Gastroesophageal sphincter (tissue), 4 donors: Measurements from ENCODE around the gene ADAMTS3. TPM values are rescaled to one million over a fixed set of nuclear protein-coding genes. Genes with fewer than 3 reads are reported as not detected.
"Not testable (repeated sequence)": the region's sequence is repeated elsewhere in the genome, so short reads cannot be mapped to it uniquely, and the experiment has no call there.

Experiments used
- ATAC-seq: fragments of 150-250 bp; one replicate; pipeline ENCODE4 v1.9.1; 2016; ENCODE audit warnings: mild to moderate bottlenecking, moderate library complexity
- H3K27ac ChIP-seq, 4 donors: fragments of 200-600 bp; sonication (generic) in 3 of 4; 1 replicate in 3 of 4; 2 replicates in 1 of 4; pipeline ENCODE4 v1.5.1; 2016 to 2019
- H3K27me3 ChIP-seq: fragments of 200-600 bp; sonication (generic); one replicate; pipeline ENCODE4 v1.5.1; 2019
- H3K36me3 ChIP-seq, 2 donors: fragments of 200-600 bp; sonication (generic); one replicate each; pipeline ENCODE4 v1.5.1; 2019; ENCODE audit warnings: control low read depth in 1 of 2
- H3K4me1 ChIP-seq, 3 donors: fragments of 200-600 bp; sonication (generic); 1 replicate in 2 of 3; 2 replicates in 1 of 3; pipeline ENCODE4 v1.5.1; 2016 to 2019; ENCODE audit warnings: control low read depth in 2 of 3
- H3K4me3 ChIP-seq, 2 donors: fragments of 200-600 bp; sonication (generic); one replicate each; pipeline ENCODE4 v1.5.1; 2019; ENCODE audit warnings: mild to moderate bottlenecking in 1 of 2, moderate library complexity in 1 of 2
- H3K9me3 ChIP-seq, 3 donors: fragments of 200-600 bp; sonication (generic); one replicate each; pipeline ENCODE4 v1.5.1; 2017 to 2019; ENCODE audit warnings: control low read depth in 2 of 3
- EP300 ChIP-seq: sonication (generic); formaldehyde crosslinking; IDR thresholded peaks from one replicate; pipeline ENCODE4 v1.6.1; 2017; ENCODE audit warnings: antibody characterized with exemption, mild to moderate bottlenecking
- POLR2A ChIP-seq, 2 donors: fragments of 450-650 bp; IDR thresholded peaks; one replicate each; pipeline ENCODE4 v1.6.1; 2017; ENCODE audit warnings: antibody characterized with exemption in 2 of 2, mild to moderate bottlenecking in 2 of 2, moderate library complexity in 1 of 2
- POLR2AphosphoS5 ChIP-seq: sonication (generic); formaldehyde crosslinking; IDR thresholded peaks from one replicate; pipeline ENCODE4 v1.6.1; 2017; ENCODE audit warnings: antibody characterized with exemption
- WGBS, 2 donors: methylation state at CpG; one replicate each; pipeline ENCODE4 v1.1.5; 2018; ENCODE audit warnings: low coverage in 1 of 2; 5-methylcytosine and 5-hydroxymethylcytosine counted together
- total RNA-seq, 4 donors: library from RNA; depleted of rRNA; stranded (reverse); fragments of >200 nt; gene quantifications; one replicate each; pipeline ENCODE4 v1.1.0, GENCODE V29; 2016
- TF ChIP-seq, protein P1 (sequence below), 4 experiments: fragments of 200-600 bp in 2 of 4; fragments of 450-650 bp in 2 of 4; sonication (generic) in 1 of 4; IDR thresholded peaks; one replicate each; pipeline ENCODE4 v1.5.1; 2017 to 2019; ENCODE audit warnings: antibody characterized with exemption in 4 of 4, mild to moderate bottlenecking in 2 of 4, moderate library complexity in 2 of 4

The ADAMTS3 gene
- total RNA-seq, 4 donors from 2014 or later = 0.31 to 3.0 (median 1.1) TPM

- H3K9me3 ChIP-seq = no peaks in the 10 kb centered on the region
- no peaks in the 10 kb centered on the region for H3K36me3 ChIP-seq
- 90% methylated on average over 4 of the region's 4 CpGs for WGBS, 2 donors
- TF ChIP-seq POLR2A (IDR thresholded peaks at IDR 0.05) = no peak
- no peak for TF ChIP-seq POLR2AphosphoS5
- TF ChIP-seq EP300 = no peak
- TF ChIP-seq, protein P1, sequence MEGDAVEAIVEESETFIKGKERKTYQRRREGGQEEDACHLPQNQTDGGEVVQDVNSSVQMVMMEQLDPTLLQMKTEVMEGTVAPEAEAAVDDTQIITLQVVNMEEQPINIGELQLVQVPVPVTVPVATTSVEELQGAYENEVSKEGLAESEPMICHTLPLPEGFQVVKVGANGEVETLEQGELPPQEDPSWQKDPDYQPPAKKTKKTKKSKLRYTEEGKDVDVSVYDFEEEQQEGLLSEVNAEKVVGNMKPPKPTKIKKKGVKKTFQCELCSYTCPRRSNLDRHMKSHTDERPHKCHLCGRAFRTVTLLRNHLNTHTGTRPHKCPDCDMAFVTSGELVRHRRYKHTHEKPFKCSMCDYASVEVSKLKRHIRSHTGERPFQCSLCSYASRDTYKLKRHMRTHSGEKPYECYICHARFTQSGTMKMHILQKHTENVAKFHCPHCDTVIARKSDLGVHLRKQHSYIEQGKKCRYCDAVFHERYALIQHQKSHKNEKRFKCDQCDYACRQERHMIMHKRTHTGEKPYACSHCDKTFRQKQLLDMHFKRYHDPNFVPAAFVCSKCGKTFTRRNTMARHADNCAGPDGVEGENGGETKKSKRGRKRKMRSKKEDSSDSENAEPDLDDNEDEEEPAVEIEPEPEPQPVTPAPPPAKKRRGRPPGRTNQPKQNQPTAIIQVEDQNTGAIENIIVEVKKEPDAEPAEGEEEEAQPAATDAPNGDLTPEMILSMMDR (IDR thresholded peaks at IDR 0.05) = no peak
- no peak for ATAC-seq
- H3K4me1 ChIP-seq = no peaks in the 10 kb centered on the region
- no peaks in the 10 kb centered on the region for H3K27me3 ChIP-seq
- no peak overlapping the region for H3K4me3 ChIP-seq
- H3K27ac ChIP-seq = no peak overlapping the region
Observed at GRCh38 chr4:72429397-72429889, 139.6 kb downstream of the ADAMTS3 start.

DNA sequence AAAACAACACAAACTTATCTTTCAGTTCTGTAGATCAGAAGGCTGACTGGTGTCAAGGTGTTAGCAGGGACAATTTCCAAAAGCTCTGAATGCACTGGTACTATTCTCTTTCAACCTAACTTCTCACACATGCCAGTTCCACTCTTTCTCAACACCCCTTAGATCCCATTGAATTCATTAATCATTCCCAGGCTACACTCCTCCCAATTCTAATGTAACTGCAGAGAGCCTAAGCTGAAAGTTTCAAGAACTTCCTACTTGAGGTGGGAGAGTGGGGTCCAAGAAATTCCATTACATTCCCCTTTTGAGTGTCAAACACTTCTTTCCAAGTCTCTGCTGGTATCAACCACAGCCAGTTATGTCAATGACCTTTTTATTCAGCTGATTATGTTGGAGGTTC, 142.0 kb downstream of the ADAMTS3 start:
- H3K36me3 ChIP-seq = no peaks in the 10 kb centered on the region
- no peak overlapping the region for H3K4me3 ChIP-seq
- TF ChIP-seq POLR2AphosphoS5 = no peak
- TF ChIP-seq, protein P1 (IDR thresholded peaks at IDR 0.05) = no peak
- TF ChIP-seq EP300 = no peak
- no peaks in the 10 kb centered on the region for H3K4me1 ChIP-seq
- H3K27ac ChIP-seq = no peak overlapping the region
- ATAC-seq = no peak
- H3K27me3 ChIP-seq = no peaks in the 10 kb centered on the region
- H3K9me3 ChIP-seq = no peaks in the 10 kb centered on the region

DNA sequence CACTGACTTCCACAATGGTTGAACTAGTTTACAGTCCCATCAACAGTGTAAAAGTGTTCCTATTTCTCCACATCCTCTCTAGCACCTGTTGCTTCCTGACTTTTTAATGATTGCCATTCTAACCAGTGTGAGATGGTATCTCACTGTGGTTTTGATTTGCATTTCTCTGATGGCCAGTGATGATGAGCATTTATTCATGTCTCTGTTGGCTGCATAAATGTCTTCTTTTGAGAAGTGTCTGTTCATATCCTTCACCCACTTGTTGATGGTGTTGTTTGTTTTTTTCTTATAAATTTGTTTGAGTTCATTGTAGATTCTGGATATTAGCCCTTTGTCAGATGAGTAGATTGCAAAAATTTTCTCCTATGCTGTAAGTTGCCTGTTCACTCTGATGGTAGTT, 143.1 kb downstream of the ADAMTS3 start:
- not testable (repeated sequence) for H3K9me3 ChIP-seq, H3K36me3 ChIP-seq, H3K27ac ChIP-seq, H3K4me1 ChIP-seq, ATAC-seq, H3K4me3 ChIP-seq, H3K27me3 ChIP-seq

DNA sequence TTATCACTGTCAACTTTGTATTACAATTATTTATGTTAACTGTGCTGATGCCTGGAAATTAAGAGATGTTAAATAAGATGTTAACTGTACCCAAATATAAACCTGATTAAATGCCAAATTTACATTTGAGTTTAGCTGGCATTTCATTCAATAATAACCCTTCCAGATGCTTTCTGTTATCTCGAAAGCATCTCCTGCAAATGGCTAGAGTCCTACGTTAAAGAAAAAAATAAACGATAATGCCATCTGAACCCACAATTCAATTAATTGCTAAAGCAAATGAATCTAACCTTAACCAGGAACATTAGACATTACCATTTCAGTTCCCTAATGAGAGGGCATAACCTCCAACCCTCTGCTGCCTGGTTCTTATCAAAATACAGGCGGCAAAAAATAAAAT, 145.0 kb downstream of the ADAMTS3 start:
- WGBS, 2 donors = 46 to 55% methylated on average over 4 of the region's 4 CpGs

DNA sequence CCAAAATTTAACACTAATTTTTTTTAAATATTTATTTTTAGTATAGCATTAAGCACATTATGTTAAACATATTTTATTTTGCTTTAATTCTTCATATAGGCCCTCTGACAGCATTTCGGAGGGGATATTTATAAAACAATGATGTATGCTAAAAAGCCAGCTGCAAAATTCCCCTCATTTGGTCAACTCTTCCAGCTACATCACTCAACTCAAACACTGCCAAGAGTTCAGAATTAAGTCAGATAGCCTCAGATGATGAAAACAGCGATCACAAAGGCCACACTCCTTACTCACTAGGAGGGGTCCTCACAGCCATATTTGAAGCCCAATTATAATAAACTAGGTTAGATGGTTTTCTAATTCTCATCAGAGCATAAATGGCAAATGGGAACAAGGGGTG, 146.6 kb downstream of the ADAMTS3 start:
- 79 to 84% methylated on average over 2 of the region's 2 CpGs for WGBS, 2 donors
- Histone ChIP-seq H3K9me3 (no peaks in the 10 kb centered on the region), H3K36me3 (no peaks in the 10 kb centered on the region), H3K27ac (no peak overlapping the region), H3K4me1 (peaks cover 0 to 8% (median 0%) of the 10 kb centered on the region in 3 donors), H3K27me3 (no peaks in the 10 kb centered on the region), H3K4me3 (no peak overlapping the region)
- TF ChIP-seq POLR2A (IDR thresholded peaks at IDR 0.05) = no peak
- no peak for ATAC-seq

More for the DNA sequence above, 145.0 kb downstream of the ADAMTS3 start:
- Histone ChIP-seq H3K9me3 (no peaks in the 10 kb centered on the region), H3K27ac (no peak overlapping the region), H3K36me3 (no peaks in the 10 kb centered on the region), H3K4me3 (no peak overlapping the region), H3K27me3 (no peaks in the 10 kb centered on the region), H3K4me1 (no peaks in the 10 kb centered on the region)
- TF ChIP-seq POLR2AphosphoS5 (no peak), POLR2A (IDR thresholded peaks at IDR 0.05) (no peak), EP300 (no peak)
- TF ChIP-seq, protein P1 (IDR thresholded peaks at IDR 0.05) = no peak
- ATAC-seq = no peak

DNA sequence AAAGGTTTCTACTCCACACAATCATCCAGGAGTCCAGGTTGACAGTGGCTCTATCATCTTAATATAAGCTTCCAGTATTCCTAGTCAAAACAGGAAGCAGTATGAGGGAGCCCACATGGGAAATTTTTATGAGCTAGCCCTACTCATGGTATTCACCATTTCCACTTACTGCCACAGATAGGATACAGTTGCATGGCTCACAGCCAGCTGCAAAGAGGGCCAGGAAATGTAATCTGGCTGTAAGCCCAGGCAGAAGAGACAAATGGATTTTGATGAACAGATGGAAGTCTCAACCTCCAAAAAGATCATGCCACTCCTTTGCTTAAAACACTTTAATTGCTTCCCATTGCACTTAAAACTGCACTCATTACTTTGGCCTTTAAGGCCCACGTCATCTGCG, 150.6 kb downstream of the ADAMTS3 start:
- Histone ChIP-seq H3K4me3 (no peak overlapping the region), H3K36me3 (no peaks in the 10 kb centered on the region), H3K27me3 (no peaks in the 10 kb centered on the region), H3K27ac (no peak overlapping the region), H3K4me1 (peaks cover 0 to 8% (median 0%) of the 10 kb centered on the region in 3 donors), H3K9me3 (no peaks in the 10 kb centered on the region)
- no peak for ATAC-seq
- no peak for TF ChIP-seq POLR2AphosphoS5
- TF ChIP-seq EP300 = no peak
- TF ChIP-seq, protein P1 (IDR thresholded peaks at IDR 0.05) = no peak
- no peak for TF ChIP-seq POLR2A (IDR thresholded peaks at IDR 0.05)
- WGBS, 2 donors = 49 to 79% methylated on average over 2 of the region's 2 CpGs
